ENCODE measurements around the gene ZNF581. TPM values are rescaled to one million over a fixed set of nuclear protein-coding genes. Genes with fewer than 3 reads are reported as not detected.

ZNF581 gene
- total RNA-seq, 4 donors from 2014 or later = 8.4 to 17.5 (median 11.4) TPM

- peak overlapping the region in 3 of 4 donors; percentile 97 to 99 (median 98) for H3K27ac ChIP-seq
- peaks cover 0 to 66% (median 48%) of the 10 kb centered on the region in 3 donors for H3K4me1 ChIP-seq
- H3K36me3 ChIP-seq = peaks cover 0 to 42% of the 10 kb centered on the region in 2 donors
- H3K27me3 ChIP-seq = no peaks in the 10 kb centered on the region
- TF ChIP-seq CTCF (IDR thresholded peaks at IDR 0.05) (no peak), POLR2AphosphoS5 (IDR thresholded peaks at IDR 0.05) (no peak), EP300 (IDR thresholded peaks at IDR 0.05) (no peak), POLR2A (IDR thresholded peaks at IDR 0.05) (no peak)
- ATAC-seq = no peak
- 0% methylated on average over 1 to 14 of the region's 19 CpGs for WGBS, 2 donors (ENCODE audit: low coverage in 1 of 2)
- no peaks in the 10 kb centered on the region for H3K9me3 ChIP-seq
- peak overlapping the region; percentile 71 to 97 for H3K4me3 ChIP-seq
Observed at GRCh38 chr19:55655648-55656040, 12.2 kb downstream of the ZNF581 start.

- Histone ChIP-seq H3K36me3 (peaks cover 0 to 42% of the 10 kb centered on the region in 2 donors), H3K4me1 (peaks cover 0 to 70% (median 48%) of the 10 kb centered on the region in 3 donors), H3K27ac (no peak overlapping the region), H3K9me3 (no peaks in the 10 kb centered on the region), H3K27me3 (no peaks in the 10 kb centered on the region), H3K4me3 (peak overlapping the region in 1 of 2 donors; percentile 97)
- ATAC-seq = no peak
- no peak for TF ChIP-seq POLR2AphosphoS5 (IDR thresholded peaks at IDR 0.05)
- 45 to 50% methylated on average over 7 of the region's 7 CpGs for WGBS, 2 donors (ENCODE audit: low coverage in 1 of 2)
Observed at GRCh38 chr19:55656552-55656951, 13.1 kb downstream of the ZNF581 start.

- TF ChIP-seq EP300 (IDR thresholded peaks at IDR 0.05) = no peak
- no peak for TF ChIP-seq CTCF (IDR thresholded peaks at IDR 0.05)
- no peak for TF ChIP-seq POLR2A (IDR thresholded peaks at IDR 0.05)
- no peak for TF ChIP-seq POLR2AphosphoS5 (IDR thresholded peaks at IDR 0.05)
- WGBS, 2 donors (ENCODE audit: low coverage in 1 of 2) = 48 to 55% methylated on average over 12 to 16 of the region's 18 CpGs
- Histone ChIP-seq H3K4me1 (peaks cover 0 to 70% (median 48%) of the 10 kb centered on the region in 3 donors), H3K36me3 (peaks cover 0 to 42% of the 10 kb centered on the region in 2 donors), H3K27ac (no peak overlapping the region), H3K9me3 (no peaks in the 10 kb centered on the region), H3K27me3 (no peaks in the 10 kb centered on the region), H3K4me3 (peak overlapping the region in 1 of 2 donors; percentile 97)
- no peak for ATAC-seq
Observed at GRCh38 chr19:55656988-55657747, 13.7 kb downstream of the ZNF581 start.

GRCh38 chr19:55658846-55659459 lies 15.5 kb downstream of the ZNF581 start:
- Histone ChIP-seq H3K4me1 (peaks cover 0 to 58% (median 39%) of the 10 kb centered on the region in 3 donors), H3K4me3 (no peak overlapping the region), H3K9me3 (no peaks in the 10 kb centered on the region), H3K36me3 (peaks cover 0 to 54% of the 10 kb centered on the region in 2 donors), H3K27ac (no peak overlapping the region), H3K27me3 (no peaks in the 10 kb centered on the region)
- TF ChIP-seq EP300 (IDR thresholded peaks at IDR 0.05) (no peak), CTCF (IDR thresholded peaks at IDR 0.05) (no peak), POLR2AphosphoS5 (IDR thresholded peaks at IDR 0.05) (no peak), POLR2A (IDR thresholded peaks at IDR 0.05) (no peak)
- 80% methylated on average over 2 of the region's 37 CpGs; no CpG with 5 or more reads in 1 of the 2 donors for WGBS, 2 donors (ENCODE audit: low coverage in 1 of 2)
- ATAC-seq = no peak

GRCh38 chr19:55659822-55660221 lies 16.4 kb downstream of the ZNF581 start:
- Histone ChIP-seq H3K27ac (no peak overlapping the region), H3K27me3 (no peaks in the 10 kb centered on the region), H3K9me3 (no peaks in the 10 kb centered on the region), H3K4me1 (peaks cover 0 to 58% (median 39%) of the 10 kb centered on the region in 3 donors), H3K4me3 (no peak overlapping the region), H3K36me3 (peaks cover 0 to 63% of the 10 kb centered on the region in 2 donors)
- WGBS, 2 donors (ENCODE audit: low coverage in 1 of 2) = 79% methylated on average over 3 of the region's 9 CpGs; no CpG with 5 or more reads in 1 of the 2 donors
- no peak for ATAC-seq
- TF ChIP-seq CTCF (IDR thresholded peaks at IDR 0.05) = no peak
- no peak for TF ChIP-seq POLR2AphosphoS5 (IDR thresholded peaks at IDR 0.05)
- no peak for TF ChIP-seq POLR2A (IDR thresholded peaks at IDR 0.05)
- no peak for TF ChIP-seq EP300 (IDR thresholded peaks at IDR 0.05)

Measured in gastroesophageal sphincter (tissue), 4 donors.